NK-92 treated with Interleukin-12 subunit alpha and Interleukin-12 subunit beta, amount 100 ng/mL, for 24 hours (cell line): ENCODE data around the gene SLC35F6.
"Not testable (repeated sequence)": the region's sequence is repeated elsewhere in the genome, so short reads cannot be mapped to it uniquely, and the experiment has no call there.

Experiments used
- DNase-seq: peaks from one replicate; lab custom pipeline; 2025; lab: John Stamatoyannopoulos, UW

Gene SLC35F6

GRCh38 chr2:26730549-26731344, 33.3 kb upstream of the SLC35F6 start:
- no peak for DNase-seq

DNA sequence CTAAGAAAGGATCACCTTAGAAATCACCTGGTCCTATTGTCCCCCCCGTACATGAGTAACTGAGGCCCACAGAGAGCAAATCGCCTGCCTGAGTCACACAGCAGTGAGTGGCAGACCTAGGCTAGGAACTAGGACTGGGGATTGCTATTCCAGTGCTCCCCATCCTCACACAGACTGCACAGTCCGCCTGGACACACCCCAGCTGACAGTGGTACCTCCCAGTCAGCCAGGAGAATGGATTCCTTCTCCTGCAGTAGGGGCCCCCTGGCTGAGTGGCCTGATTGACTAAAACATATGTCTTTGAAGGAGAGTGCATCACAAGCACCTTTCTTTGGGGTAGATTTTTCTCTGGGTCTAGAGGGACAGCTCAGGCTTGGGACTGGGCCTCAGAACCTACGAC, 32.4 kb upstream of the SLC35F6 start:
- DNase-seq: no peak

DNA sequence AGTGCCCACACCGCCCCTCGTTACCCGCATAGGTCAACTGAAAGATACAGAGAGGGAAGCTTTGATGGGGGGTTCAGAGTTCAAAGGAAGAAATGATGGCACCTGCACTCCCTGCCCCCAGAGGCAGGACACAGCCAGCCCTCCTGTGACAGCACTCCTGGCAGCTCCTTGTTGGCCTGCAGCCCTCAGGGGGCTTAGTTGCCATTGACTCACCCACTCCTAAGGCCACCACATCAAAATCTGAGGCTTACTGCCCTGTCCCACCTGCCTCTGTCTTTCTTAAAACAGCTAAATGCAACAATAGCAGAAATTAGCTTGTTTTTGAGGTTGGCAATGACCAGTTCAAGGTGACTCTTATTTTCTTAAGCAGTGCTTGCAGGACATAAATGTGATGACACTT, 31.6 kb upstream of the SLC35F6 start:
- DNase-seq: no peak

DNA sequence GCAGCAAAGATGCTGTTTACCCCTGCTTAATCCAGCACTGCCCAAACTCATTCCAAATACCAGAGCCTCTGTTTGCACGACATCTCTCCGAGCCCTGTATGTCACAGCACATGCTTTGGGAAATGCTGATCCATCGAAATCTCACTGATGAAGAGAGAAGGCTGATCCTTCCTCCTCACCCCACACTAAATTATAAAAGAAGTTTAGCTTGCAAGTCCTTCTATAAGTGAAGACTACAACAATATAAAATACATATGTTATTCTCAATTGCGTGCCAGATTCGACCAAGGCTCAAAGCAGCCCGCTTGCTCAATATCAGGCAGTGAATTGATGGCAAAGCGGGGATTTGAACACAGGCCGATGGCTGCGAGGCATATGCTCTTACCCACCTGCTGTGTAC, 30.7 kb upstream of the SLC35F6 start:
- no peak for DNase-seq

DNA sequence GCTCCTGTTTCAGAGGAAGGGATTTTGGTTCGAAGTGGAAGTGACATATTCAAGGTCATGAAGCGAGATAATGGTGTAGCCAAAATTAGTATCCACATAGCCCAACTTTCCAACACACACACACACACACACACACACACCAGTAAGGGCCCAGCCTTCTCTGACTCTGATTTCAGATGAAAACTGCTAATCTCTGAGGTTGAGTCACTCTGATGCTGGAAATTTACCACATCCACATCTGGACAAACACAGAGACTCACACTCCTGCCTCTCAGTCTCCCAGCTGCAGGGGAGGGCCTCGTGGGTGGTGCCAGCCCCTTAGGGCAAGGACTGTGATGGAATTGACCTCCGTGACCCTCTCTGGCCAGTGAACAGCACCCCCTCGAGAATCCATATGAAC, 29.0 kb upstream of the SLC35F6 start:
- DNase-seq: no peak

DNA sequence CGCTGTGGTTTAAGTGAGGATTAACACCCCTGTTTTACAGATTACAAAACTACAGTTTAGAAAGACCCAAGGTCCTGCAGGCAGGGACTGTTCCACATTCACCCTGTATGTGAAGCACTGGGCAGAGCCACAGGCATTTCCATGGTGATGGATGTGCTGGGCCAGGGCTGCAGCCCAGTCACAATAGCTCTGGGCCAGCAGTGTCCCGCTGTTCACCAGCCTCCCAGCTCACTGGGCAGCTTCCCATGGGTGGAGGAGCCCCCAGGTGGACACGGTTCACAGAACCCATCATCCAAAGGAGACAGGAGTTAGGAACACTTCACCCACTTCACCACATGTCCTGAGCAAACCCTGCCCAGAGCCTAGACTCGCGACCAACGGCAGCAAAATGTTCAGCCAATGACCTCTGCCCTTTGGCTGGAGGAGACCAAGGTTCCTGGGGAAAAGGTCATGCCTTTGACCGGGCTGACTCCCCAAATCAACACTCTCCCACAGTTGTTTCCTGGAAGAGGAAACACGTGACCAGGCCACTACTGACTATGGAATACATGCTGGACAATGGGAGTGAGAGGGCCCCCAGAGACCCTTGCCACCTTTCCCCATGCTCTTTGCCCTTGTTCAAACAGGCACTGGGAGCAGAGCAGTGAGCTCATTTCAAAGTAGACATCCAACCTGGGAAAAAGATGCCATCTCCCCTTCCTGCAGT, 28.0 kb upstream of the SLC35F6 start:
- DNase-seq: peak; percentile 10

DNA sequence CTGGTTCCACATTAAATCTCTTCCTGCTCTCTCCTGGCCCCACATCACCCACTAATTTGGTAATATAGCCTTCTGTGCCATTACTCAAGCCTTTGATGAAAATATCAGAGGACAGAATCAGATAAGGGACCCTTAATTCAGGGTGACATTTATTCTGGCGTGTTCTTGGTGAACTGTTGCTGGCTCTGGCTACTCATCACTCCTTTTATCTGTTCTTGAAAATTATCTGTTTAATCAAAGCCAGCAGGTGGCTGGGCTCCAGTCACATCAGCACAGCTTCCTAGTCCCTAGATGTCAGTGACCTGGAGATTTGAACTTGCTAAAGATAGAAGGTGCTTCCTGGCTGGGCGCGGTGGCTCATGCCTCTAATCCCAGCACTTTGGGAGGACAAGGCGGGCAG, 26.9 kb upstream of the SLC35F6 start:
- no peak for DNase-seq

- DNase-seq: no peak
Observed at GRCh38 chr2:26738481-26738880, 25.6 kb upstream of the SLC35F6 start.

- DNase-seq: no peak
Observed at GRCh38 chr2:26739514-26739913, 24.6 kb upstream of the SLC35F6 start.

GRCh38 chr2:26740346-26740745, 23.7 kb upstream of the SLC35F6 start:
- DNase-seq: no peak

DNA sequence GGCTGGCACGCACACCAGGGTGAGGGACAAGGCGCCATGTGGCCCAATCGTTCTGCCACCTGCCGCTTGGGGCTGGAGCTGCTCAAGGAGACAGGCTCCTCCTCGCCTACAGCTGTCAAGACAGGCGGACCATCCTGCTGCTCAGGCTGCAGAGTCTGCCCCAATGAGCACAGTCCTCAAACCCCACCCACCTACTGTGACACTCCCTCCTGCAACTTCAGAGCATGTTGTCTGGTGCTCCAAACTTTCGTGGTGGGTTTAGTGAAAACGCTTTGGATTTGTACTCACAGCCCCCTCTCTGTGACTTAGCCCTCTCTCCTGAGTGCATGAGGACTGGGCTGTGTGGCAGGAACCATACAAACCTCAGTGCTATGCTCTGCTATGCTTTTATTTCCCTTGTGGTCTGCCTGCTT, 23.2 kb upstream of the SLC35F6 start:
- DNase-seq: peak; percentile 27

DNA sequence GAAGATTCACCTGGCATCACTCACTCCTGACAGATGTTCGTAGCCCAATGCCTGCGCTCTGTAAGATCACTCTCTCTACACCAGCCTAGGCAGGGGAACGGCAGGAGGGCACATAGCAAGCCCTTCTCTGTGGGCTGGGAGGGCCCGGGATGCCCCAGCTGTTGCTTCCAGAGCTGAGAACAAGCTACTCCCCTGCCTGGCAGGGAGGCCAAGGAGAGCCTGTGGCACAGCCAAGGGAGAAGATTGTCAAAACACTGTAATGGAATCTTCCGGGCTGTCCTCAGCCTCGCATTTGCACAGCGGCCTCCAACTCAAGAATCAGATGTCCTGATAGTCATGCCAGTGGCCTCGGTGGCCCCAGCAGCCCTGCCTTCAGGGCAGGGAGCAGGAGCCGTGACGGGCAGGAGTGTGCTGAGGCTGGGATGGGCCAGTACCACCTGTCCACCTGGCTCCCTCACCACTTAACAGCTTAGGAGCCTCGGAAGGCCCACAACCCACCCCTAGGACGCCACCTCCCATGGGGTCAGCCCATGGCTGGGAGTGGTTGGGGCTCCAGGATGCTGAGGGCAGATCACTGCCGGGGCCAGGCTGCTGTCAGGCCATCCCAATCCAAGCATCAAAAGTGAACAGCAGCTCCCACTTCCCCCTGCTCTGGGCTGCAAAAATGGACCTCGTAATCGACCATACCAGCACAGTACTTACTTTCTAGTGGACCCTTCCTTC, 21.9 kb upstream of the SLC35F6 start:
- DNase-seq: no peak

- no peak for DNase-seq
Observed at GRCh38 chr2:26743852-26744251, 20.2 kb upstream of the SLC35F6 start.

GRCh38 chr2:26744953-26745352, 19.1 kb upstream of the SLC35F6 start:
- DNase-seq: no peak

- peak; percentile 64 for DNase-seq
Observed at GRCh38 chr2:26745609-26746327, 18.3 kb upstream of the SLC35F6 start.

- DNase-seq: no peak
Observed at GRCh38 chr2:26746934-26747333, 17.1 kb upstream of the SLC35F6 start.

- not testable (repeated sequence) for DNase-seq
Observed at GRCh38 chr2:26749787-26750420, 14.2 kb upstream of the SLC35F6 start.

DNA sequence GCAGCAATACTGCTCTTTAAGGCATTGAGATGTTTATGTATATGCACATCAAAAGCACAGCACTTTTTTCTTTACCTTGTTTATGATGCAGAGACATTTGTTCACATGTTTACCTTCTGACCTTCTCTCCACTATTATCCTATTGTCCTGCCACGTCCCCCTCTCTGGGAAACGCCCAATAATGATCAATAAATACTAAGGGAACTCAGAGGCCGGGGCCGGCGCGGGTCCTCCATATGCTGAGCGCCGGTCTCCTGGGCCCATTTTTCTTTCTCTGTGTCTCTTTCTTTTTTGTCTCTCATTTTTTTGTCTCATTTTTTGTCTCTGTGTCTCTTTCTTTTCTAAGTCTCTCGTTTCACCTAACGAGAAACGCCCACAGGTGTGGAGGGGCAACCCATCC, 13.6 kb upstream of the SLC35F6 start:
- DNase-seq: not testable (repeated sequence)

- no peak for DNase-seq
Observed at GRCh38 chr2:26752656-26753055, 11.4 kb upstream of the SLC35F6 start.

GRCh38 chr2:26754539-26754938, 9.5 kb upstream of the SLC35F6 start:
- DNase-seq: no peak

GRCh38 chr2:26754972-26755670, 9.0 kb upstream of the SLC35F6 start:
- no peak for DNase-seq
